Liver (tissue), 9 donors: ENCODE results near the gene TJP3. TPM values are rescaled to one million over a fixed set of nuclear protein-coding genes. Genes with fewer than 3 reads are reported as not detected.

ENCODE experiments used
- DNase-seq: peaks from one replicate; pipeline ENCODE4 v3.0.0-alpha.2; 2017; ENCODE audit warnings: low spot score
- H3K27ac ChIP-seq, 2 donors: one replicate each; pipeline ENCODE4 v1.7.0; 2013; ENCODE audit warnings: inconsistent platforms in 2 of 2, low read length in 2 of 2, control low read depth in 1 of 2, low read depth in 1 of 2, mild to moderate bottlenecking in 1 of 2
- H3K27me3 ChIP-seq, 4 donors: one replicate each; pipeline versions ENCODE4 v1.6.1 to v1.7.0; 2013; ENCODE audit warnings: low read length in 3 of 4, inconsistent platforms in 1 of 4, mild to moderate bottlenecking in 1 of 4, moderate library complexity in 1 of 4; ENCODE audit not compliant: control insufficient read depth in 4 of 4, insufficient read depth in 4 of 4
- H3K36me3 ChIP-seq, 4 donors: one replicate each; pipeline versions ENCODE4 v1.6.1 to v1.7.0; 2013; ENCODE audit warnings: low read length in 3 of 4, mild to moderate bottlenecking in 3 of 4, low read depth in 1 of 4, moderate library complexity in 1 of 4; ENCODE audit not compliant: control insufficient read depth in 4 of 4, insufficient read depth in 3 of 4
- H3K4me1 ChIP-seq, 4 donors: one replicate each; pipeline versions ENCODE4 v1.6.1 to v1.7.0; 2013; ENCODE audit warnings: low read length in 3 of 4, mild to moderate bottlenecking in 3 of 4, moderate library complexity in 1 of 4; ENCODE audit not compliant: control insufficient read depth in 4 of 4, insufficient read depth in 4 of 4
- H3K4me3 ChIP-seq, 3 donors: one replicate each; pipeline versions ENCODE4 v1.6.1 to v1.7.0; 2013; ENCODE audit warnings: low read length in 3 of 3, control low read depth in 1 of 3, low read depth in 1 of 3, mild to moderate bottlenecking in 1 of 3
- H3K9ac ChIP-seq, 2 donors: one replicate each; pipeline ENCODE4 v1.7.0; 2013; ENCODE audit warnings: low read length in 2 of 2, mild to moderate bottlenecking in 2 of 2, moderate library complexity in 2 of 2, control low read depth in 1 of 2, low read depth in 1 of 2
- H3K9me3 ChIP-seq, 4 donors: one replicate each; pipeline versions ENCODE4 v1.6.1 to v1.7.0; 2013; ENCODE audit warnings: low read length in 3 of 4; ENCODE audit not compliant: control insufficient read depth in 4 of 4
- ATF3 ChIP-seq: IDR thresholded peaks from 2 replicates; pipeline ENCODE4 v1.6.1; 2016; ENCODE audit warnings: antibody characterized with exemption
- CTCF ChIP-seq: fragments of 150-350 bp; IDR thresholded peaks from 2 replicates; pipeline ENCODE4 v1.5.1; 2017; ENCODE audit warnings: improper control_type of control experiment, low read depth, low read length; ENCODE audit not compliant: missing input control
- EGR1 ChIP-seq, 2 donors: IDR thresholded peaks; 2 replicates each; pipeline ENCODE4 v1.6.1; 2016 to 2018; ENCODE audit warnings: antibody characterized with exemption in 2 of 2, low read depth in 2 of 2
- FOXA2 ChIP-seq: IDR thresholded peaks from 2 replicates; pipeline ENCODE4 v1.6.1; 2016; ENCODE audit warnings: antibody characterized with exemption
- GABPA ChIP-seq, 2 donors: IDR thresholded peaks in 1 of 2; conservative IDR thresholded peaks in 1 of 2; 2 replicates each; pipeline ENCODE4 v1.6.1; 2016; ENCODE audit warnings: antibody characterized with exemption in 2 of 2, mild to moderate bottlenecking in 1 of 2, moderate library complexity in 1 of 2
- HNF4A ChIP-seq, 2 donors: conservative IDR thresholded peaks; 2 replicates each; pipeline ENCODE4 v1.6.1; 2016; ENCODE audit warnings: antibody characterized with exemption in 2 of 2, mild to moderate bottlenecking in 2 of 2
- HNF4G ChIP-seq: IDR thresholded peaks from 2 replicates; pipeline ENCODE4 v1.6.1; 2016; ENCODE audit warnings: antibody characterized with exemption
- JUND ChIP-seq, 2 donors: IDR thresholded peaks; 2 replicates each; pipeline ENCODE4 v1.6.1; 2016; ENCODE audit warnings: antibody characterized with exemption in 2 of 2
- MAX ChIP-seq: IDR thresholded peaks from 2 replicates; pipeline ENCODE4 v1.6.1; 2016; ENCODE audit warnings: antibody characterized with exemption
- NR2F2 ChIP-seq: IDR thresholded peaks from 2 replicates; pipeline ENCODE4 v1.6.1; 2016; ENCODE audit warnings: antibody characterized with exemption
- RAD21 ChIP-seq, 2 donors: IDR thresholded peaks; 2 replicates each; pipeline ENCODE4 v1.6.1; 2016; ENCODE audit warnings: antibody characterized with exemption in 2 of 2, mild to moderate bottlenecking in 2 of 2
- REST ChIP-seq: IDR thresholded peaks from 2 replicates; pipeline ENCODE4 v1.6.1; 2016; ENCODE audit warnings: antibody characterized with exemption, mild to moderate bottlenecking
- RXRA ChIP-seq, 2 donors: IDR thresholded peaks; 2 replicates each; pipeline ENCODE4 v1.6.1; 2017 to 2018; ENCODE audit warnings: antibody characterized with exemption in 2 of 2, mild to moderate bottlenecking in 1 of 2
- SP1 ChIP-seq: IDR thresholded peaks from 2 replicates; pipeline ENCODE4 v1.6.1; 2018; ENCODE audit warnings: antibody characterized with exemption, mild to moderate bottlenecking
- YY1 ChIP-seq: IDR thresholded peaks from 2 replicates; pipeline ENCODE4 v1.6.1; 2016; ENCODE audit warnings: antibody characterized with exemption, mild to moderate bottlenecking
- ZBTB33 ChIP-seq: IDR thresholded peaks from 2 replicates; pipeline ENCODE4 v1.6.1; 2016; ENCODE audit warnings: antibody characterized with exemption
- WGBS: extraction: QIAGEN DNeasy Blood & Tissue Kit; methylation state at CpG from one replicate; pipeline ENCODE4 v1.1.7; 2013; 5-methylcytosine and 5-hydroxymethylcytosine counted together
- polyA plus RNA-seq, 2 donors: library from polyadenylated mRNA; stranded (reverse) in 1 of 2; unstranded in 1 of 2; fragments of 200-250 nt in 1 of 2; fragments of >200 nt in 1 of 2; fragmentation: Nextera tagmentation in 1 of 2; extraction: Ambion mirVana in 1 of 2; gene quantifications; one replicate each; pipeline versions ENCODE4 v1.2.1 to v1.2.3, GENCODE V29; 2013 to 2015
- total RNA-seq, 2 donors: library from RNA; depleted of rRNA; stranded (reverse); fragments of >200 nt; gene quantifications; one replicate each; pipeline ENCODE4 v1.2.3, GENCODE V29; 2014
- donor health status: healthy.
- donor health status: healthy.
- donor health status: healthy.
- donor health status: healthy.
- donor health status: healthy.

Gene TJP3
- total and polyA plus RNA-seq, 4 donors: 6.0 to 9.8 (median 6.7) TPM

- TF ChIP-seq FOXA2 (no peak), ZBTB33 (no peak), RAD21 (IDR thresholded peaks at IDR 0.05) (no peak), ATF3 (no peak), JUND (IDR thresholded peaks at IDR 0.05) (no peak), SP1 (no peak), REST (no peak), HNF4G (no peak), MAX (no peak), RXRA (IDR thresholded peaks at IDR 0.05) (no peak), HNF4A (conservative IDR thresholded peaks at IDR 0.05) (no peak), GABPA (IDR thresholded peaks at IDR 0.05 in 1 of 2, conservative IDR thresholded peaks at IDR 0.05 in 1 of 2) (no peak), EGR1 (IDR thresholded peaks at IDR 0.05; ENCODE audit: low read depth in 2 of 2) (no peak), CTCF (no peak), NR2F2 (no peak)
- WGBS: 93% methylated on average over 9 of the region's 9 CpGs
- peaks cover 10 to 15% (median 14%) of the 10 kb centered on the region in 4 donors for H3K9me3 ChIP-seq
- H3K4me1 ChIP-seq: peaks cover 0 to 6% (median 1%) of the 10 kb centered on the region in 4 donors
- H3K4me3 ChIP-seq: no peak overlapping the region
- no peak overlapping the region for H3K27ac ChIP-seq
- no peak overlapping the region for H3K9ac ChIP-seq
- H3K27me3 ChIP-seq: peaks cover 0 to 15% (median under 1%) of the 10 kb centered on the region in 4 donors
- DNase-seq: no peak
- H3K36me3 ChIP-seq: peaks cover 0 to 1% (median 0%) of the 10 kb centered on the region in 4 donors
Measured at GRCh38 chr19:3780786-3781304, 72.7 kb downstream of the TJP3 start.

GRCh38 chr19:3781603-3782002 lies 73.4 kb downstream of the TJP3 start:
- Histone ChIP-seq H3K9me3 (peaks cover 10 to 15% (median 14%) of the 10 kb centered on the region in 4 donors), H3K9ac (no peak overlapping the region), H3K4me1 (peaks cover 0 to 7% (median 1%) of the 10 kb centered on the region in 4 donors), H3K36me3 (peaks cover 0 to 1% (median 0%) of the 10 kb centered on the region in 4 donors), H3K27me3 (peaks cover 0 to 15% (median under 1%) of the 10 kb centered on the region in 4 donors), H3K27ac (no peak overlapping the region), H3K4me3 (peak overlapping the region in 1 of 3 donors; percentile 8)
- no peak for DNase-seq
- WGBS: 93% methylated on average over 2 of the region's 2 CpGs
- no peak for TF ChIP-seq MAX
- TF ChIP-seq ZBTB33: no peak
- TF ChIP-seq ATF3: no peak
- no peak for TF ChIP-seq RAD21 (IDR thresholded peaks at IDR 0.05)
- TF ChIP-seq HNF4G: no peak
- TF ChIP-seq REST: no peak
- no peak for TF ChIP-seq YY1
- no peak for TF ChIP-seq EGR1 (IDR thresholded peaks at IDR 0.05; ENCODE audit: low read depth in 2 of 2)
